ENCODE data around the gene FBXO38.

The FBXO38 gene

DNA sequence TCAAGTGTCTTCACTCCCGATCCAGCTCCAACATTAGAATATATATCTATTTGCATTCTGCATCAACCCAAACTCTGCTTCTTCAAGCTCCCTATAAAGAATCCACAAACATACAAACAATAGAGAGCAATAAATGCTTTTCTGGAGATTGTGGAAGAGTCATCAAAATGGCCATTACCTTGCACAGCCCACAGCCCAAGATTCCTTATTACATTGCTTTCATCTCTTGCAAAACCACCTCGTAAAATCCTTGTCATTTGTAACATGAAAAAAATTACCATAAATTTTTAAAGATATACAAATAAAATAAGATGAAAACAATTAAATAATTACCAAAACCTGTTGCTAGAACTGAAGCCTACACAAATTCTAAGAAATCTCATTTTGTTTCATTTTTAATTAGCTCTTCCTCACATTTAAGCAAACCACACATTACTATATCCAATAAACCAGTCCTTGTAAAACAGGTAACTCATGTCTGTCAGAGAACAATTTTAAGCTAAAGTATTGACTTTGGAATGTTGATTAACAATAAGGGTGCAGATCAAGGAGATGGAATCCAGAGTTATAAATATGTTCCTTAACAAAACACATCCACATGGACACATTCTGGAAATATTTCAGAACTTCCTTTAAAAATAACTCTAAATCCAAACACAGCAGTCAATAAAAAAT is 41.2 kb upstream of the FBXO38 start:
- H3K4me1 ChIP-seq (ENCODE audit: insufficient read depth, low read length, poor library complexity, severe bottlenecking) = no peaks in the 10 kb centered on the region
- H3K27me3 ChIP-seq (ENCODE audit: insufficient read depth, low read length, poor library complexity, severe bottlenecking) = no peaks in the 10 kb centered on the region
- H2AFZ ChIP-seq (ENCODE audit: low read length) = no peak overlapping the region
- no peaks in the 10 kb centered on the region for H3F3A ChIP-seq (ENCODE audit: low read depth)
- no peak overlapping the region for H3K4me3 ChIP-seq (ENCODE audit: low read length, poor library complexity, severe bottlenecking)
- no peaks in the 10 kb centered on the region for H3K36me3 ChIP-seq (ENCODE audit: insufficient read depth, low read length)
- no peaks in the 10 kb centered on the region for H3K9me3 ChIP-seq (ENCODE audit: insufficient read depth, low read depth, low read length)
- TF ChIP-seq, protein P1, sequence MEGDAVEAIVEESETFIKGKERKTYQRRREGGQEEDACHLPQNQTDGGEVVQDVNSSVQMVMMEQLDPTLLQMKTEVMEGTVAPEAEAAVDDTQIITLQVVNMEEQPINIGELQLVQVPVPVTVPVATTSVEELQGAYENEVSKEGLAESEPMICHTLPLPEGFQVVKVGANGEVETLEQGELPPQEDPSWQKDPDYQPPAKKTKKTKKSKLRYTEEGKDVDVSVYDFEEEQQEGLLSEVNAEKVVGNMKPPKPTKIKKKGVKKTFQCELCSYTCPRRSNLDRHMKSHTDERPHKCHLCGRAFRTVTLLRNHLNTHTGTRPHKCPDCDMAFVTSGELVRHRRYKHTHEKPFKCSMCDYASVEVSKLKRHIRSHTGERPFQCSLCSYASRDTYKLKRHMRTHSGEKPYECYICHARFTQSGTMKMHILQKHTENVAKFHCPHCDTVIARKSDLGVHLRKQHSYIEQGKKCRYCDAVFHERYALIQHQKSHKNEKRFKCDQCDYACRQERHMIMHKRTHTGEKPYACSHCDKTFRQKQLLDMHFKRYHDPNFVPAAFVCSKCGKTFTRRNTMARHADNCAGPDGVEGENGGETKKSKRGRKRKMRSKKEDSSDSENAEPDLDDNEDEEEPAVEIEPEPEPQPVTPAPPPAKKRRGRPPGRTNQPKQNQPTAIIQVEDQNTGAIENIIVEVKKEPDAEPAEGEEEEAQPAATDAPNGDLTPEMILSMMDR (conservative IDR thresholded peaks at IDR 0.05; ENCODE audit: low read length) = no peak
- TF ChIP-seq EZH2phosphoT487 (IDR thresholded peaks at IDR 0.05; ENCODE audit: borderline replicate concordance) = no peak
- no peaks in the 10 kb centered on the region for H3K79me2 ChIP-seq (ENCODE audit: insufficient read depth, low read length)
- no peaks in the 10 kb centered on the region for H4K20me1 ChIP-seq (ENCODE audit: insufficient read depth, low read length, poor library complexity, severe bottlenecking)
- no peak overlapping the region for H3K9ac ChIP-seq (ENCODE audit: low read depth, low read length, poor library complexity, severe bottlenecking)
- no peaks in the 10 kb centered on the region for H3K9me2 ChIP-seq (replicated peaks; ENCODE audit: low read depth, low read length)
- H3K4me2 ChIP-seq (ENCODE audit: low read depth, low read length, poor library complexity, severe bottlenecking) = no peak overlapping the region

DNA sequence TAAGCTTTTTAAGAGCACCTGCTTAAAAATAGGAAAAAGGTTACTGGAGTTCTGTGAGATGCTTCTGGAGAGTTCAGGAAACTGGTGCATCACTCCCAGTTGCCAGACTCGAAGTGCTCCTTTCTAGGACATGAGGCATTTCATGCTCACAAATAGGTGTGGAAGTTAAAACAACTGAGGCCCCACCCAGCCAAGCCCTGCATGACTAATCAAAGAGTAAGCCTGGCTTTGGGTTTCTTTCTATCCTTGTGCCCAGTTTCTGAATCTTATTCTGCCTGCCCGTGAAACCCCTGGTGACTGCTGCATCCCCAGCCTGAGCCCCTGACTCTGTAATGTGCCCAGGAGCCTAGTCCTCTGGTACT is 40.7 kb upstream of the FBXO38 start:
- Histone ChIP-seq H2AFZ (ENCODE audit: low read length) (no peak overlapping the region), H3K9me3 (ENCODE audit: insufficient read depth, low read depth, low read length) (no peaks in the 10 kb centered on the region), H3K79me2 (ENCODE audit: insufficient read depth, low read length) (no peaks in the 10 kb centered on the region), H3K4me3 (ENCODE audit: low read length, poor library complexity, severe bottlenecking) (no peak overlapping the region), H3K36me3 (ENCODE audit: insufficient read depth, low read length) (no peaks in the 10 kb centered on the region), H3K4me1 (ENCODE audit: insufficient read depth, low read length, poor library complexity, severe bottlenecking) (no peaks in the 10 kb centered on the region), H4K20me1 (ENCODE audit: insufficient read depth, low read length, poor library complexity, severe bottlenecking) (no peaks in the 10 kb centered on the region), H3K27me3 (ENCODE audit: insufficient read depth, low read length, poor library complexity, severe bottlenecking) (no peaks in the 10 kb centered on the region), H3K9ac (ENCODE audit: low read depth, low read length, poor library complexity, severe bottlenecking) (no peak overlapping the region), H3F3A (ENCODE audit: low read depth) (no peaks in the 10 kb centered on the region), H3K9me2 (replicated peaks; ENCODE audit: low read depth, low read length) (no peaks in the 10 kb centered on the region), H3K4me2 (ENCODE audit: low read depth, low read length, poor library complexity, severe bottlenecking) (no peak overlapping the region)
- TF ChIP-seq, protein P1 (conservative IDR thresholded peaks at IDR 0.05; ENCODE audit: low read length) = no peak
- TF ChIP-seq EZH2phosphoT487 (IDR thresholded peaks at IDR 0.05; ENCODE audit: borderline replicate concordance) = no peak

DNA sequence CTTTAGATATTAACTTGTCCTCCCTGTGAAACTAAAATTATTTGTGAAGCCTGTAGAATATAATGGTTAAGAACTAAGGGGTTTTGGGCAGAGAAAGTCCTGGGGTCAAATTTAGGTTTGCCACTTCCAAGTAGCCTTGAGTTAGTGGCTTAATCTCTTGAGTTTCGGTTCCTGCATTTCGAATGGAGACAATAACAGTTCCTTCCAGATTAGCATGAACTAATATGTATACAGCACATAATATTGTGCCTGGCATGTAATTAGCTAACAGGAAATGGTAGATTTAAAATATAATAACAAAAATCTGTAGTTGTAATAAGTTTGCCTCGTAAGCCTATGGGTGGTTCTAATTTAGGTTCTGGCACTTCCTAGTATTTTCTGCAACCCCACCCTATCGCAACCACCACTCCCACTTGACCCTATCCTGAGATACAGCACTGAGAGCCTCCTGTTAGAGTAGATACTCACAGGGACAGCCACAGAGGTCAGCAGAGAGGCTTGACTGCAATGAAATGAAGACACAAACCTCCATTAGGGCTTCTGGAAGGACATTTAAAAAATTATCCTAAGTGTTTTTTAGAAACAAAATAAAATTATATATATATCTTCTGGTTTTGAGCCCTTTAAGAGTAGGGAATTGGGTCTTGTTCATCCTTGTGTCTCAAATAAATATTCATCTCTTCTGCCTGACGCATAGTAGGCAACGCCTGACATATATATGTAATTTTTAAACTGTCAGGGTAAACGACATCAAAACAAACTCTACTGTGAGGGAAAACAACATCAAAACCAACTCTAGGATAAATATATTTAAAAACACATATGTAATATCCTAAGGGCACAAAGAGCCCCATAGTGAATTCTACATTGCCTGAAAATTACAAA is 39.9 kb upstream of the FBXO38 start:
- no peaks in the 10 kb centered on the region for H3K9me3 ChIP-seq (ENCODE audit: insufficient read depth, low read depth, low read length)
- H3K27me3 ChIP-seq (ENCODE audit: insufficient read depth, low read length, poor library complexity, severe bottlenecking) = no peaks in the 10 kb centered on the region
- no peak overlapping the region for H3K4me3 ChIP-seq (ENCODE audit: low read length, poor library complexity, severe bottlenecking)
- H2AFZ ChIP-seq (ENCODE audit: low read length) = no peak overlapping the region
- H3K4me1 ChIP-seq (ENCODE audit: insufficient read depth, low read length, poor library complexity, severe bottlenecking) = no peaks in the 10 kb centered on the region
- H3K79me2 ChIP-seq (ENCODE audit: insufficient read depth, low read length) = no peaks in the 10 kb centered on the region
- no peaks in the 10 kb centered on the region for H3K36me3 ChIP-seq (ENCODE audit: insufficient read depth, low read length)
- H4K20me1 ChIP-seq (ENCODE audit: insufficient read depth, low read length, poor library complexity, severe bottlenecking) = no peaks in the 10 kb centered on the region
- no peak overlapping the region for H3K4me2 ChIP-seq (ENCODE audit: low read depth, low read length, poor library complexity, severe bottlenecking)
- no peaks in the 10 kb centered on the region for H3K9me2 ChIP-seq (replicated peaks; ENCODE audit: low read depth, low read length)
- H3K9ac ChIP-seq (ENCODE audit: low read depth, low read length, poor library complexity, severe bottlenecking) = no peak overlapping the region
- H3F3A ChIP-seq (ENCODE audit: low read depth) = no peaks in the 10 kb centered on the region
- TF ChIP-seq EZH2phosphoT487 (IDR thresholded peaks at IDR 0.05; ENCODE audit: borderline replicate concordance) = no peak
- TF ChIP-seq, protein P1 (conservative IDR thresholded peaks at IDR 0.05; ENCODE audit: low read length) = no peak
